ENCODE data around the gene NDUFAF4.
"Not testable (repeated sequence)": the region's sequence is repeated elsewhere in the genome, so short reads cannot be mapped to it uniquely, and the experiment has no call there.

The NDUFAF4 gene

DNA sequence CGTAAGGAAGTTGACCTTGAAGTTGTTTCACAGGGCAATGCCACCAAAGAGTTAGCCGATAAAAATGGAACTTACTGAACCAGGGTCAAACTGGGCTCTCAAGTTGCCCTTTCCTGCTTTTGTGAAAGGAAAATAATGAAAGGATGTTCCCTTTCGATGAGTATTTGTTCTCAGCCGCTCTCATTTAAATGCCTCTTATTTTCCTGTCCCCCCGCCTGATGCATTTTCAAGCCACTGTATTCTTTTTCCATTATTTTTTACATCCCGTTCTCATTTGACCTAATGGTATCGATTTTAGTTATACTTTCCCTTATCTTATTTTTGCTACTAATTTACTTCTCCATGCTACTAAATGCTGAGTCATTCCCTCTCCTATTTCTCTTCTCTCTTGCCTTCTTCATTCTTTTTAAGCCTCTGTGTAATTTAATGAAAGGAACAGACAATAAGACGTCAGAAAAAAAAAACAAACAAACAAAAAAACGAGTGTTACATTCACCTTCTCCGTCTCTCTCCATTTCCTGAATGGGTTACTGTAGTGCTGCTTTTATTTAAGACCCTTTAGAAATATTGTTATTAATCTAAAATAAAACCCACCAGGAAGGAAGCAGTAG lies 655 bp upstream of the NDUFAF4 start:
- DNase-seq = no peak

GRCh38 chr6:96889146-96889545 lies 8.5 kb downstream of the NDUFAF4 start:
- DNase-seq = no peak

GRCh38 chr6:96888745-96889144 lies 8.9 kb downstream of the NDUFAF4 start:
- no peak for DNase-seq

- no peak for DNase-seq
Observed at GRCh38 chr6:96886519-96886918, 11.2 kb downstream of the NDUFAF4 start.

DNA sequence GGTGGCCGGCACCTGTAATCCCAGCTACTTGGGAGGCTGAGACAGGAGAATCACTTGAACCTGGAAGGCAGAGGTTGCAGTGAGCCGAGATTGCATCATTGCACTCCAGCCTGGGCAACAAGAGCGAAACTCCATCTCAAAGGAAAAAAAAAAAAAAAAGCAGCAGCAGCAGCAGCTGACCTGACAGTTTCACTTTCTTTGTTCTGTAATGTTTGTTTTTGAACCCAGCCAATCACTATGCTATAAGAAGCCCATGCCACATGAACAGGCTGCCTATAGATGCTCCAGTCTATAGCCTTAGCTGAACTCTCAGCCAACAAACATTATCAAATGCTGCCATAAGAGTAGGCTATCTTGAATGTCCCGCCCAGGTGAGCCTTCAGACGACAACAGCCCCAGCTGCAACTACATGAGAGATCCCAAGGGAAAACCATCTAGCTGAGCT lies 12.5 kb downstream of the NDUFAF4 start:
- DNase-seq = not testable (repeated sequence)

GRCh38 chr6:96878143-96878542 lies 19.5 kb downstream of the NDUFAF4 start:
- no peak for DNase-seq

- no peak for DNase-seq
Observed at GRCh38 chr6:96876886-96877545, 20.7 kb downstream of the NDUFAF4 start.

DNA sequence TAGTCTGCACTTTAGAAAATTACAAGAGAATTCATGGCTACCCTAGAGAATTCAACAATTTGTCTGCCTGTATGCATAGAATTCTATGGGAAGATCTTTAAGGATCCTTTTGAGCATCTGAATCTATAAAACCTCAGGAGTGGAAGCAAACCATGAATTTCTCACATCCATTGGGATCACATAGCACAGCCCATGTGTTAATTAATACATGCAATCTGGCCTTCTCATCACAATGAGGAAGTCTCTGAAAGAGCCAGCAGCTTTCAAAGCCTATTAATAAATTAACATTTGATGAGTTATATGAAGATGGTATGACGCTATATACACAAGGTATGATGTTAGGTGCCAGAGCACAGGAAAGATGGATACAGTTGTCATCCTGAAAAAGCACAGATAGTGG lies 24.7 kb downstream of the NDUFAF4 start:
- no peak for DNase-seq

GRCh38 chr6:96865055-96865405 lies 32.7 kb downstream of the NDUFAF4 start:
- no peak for DNase-seq

DNA sequence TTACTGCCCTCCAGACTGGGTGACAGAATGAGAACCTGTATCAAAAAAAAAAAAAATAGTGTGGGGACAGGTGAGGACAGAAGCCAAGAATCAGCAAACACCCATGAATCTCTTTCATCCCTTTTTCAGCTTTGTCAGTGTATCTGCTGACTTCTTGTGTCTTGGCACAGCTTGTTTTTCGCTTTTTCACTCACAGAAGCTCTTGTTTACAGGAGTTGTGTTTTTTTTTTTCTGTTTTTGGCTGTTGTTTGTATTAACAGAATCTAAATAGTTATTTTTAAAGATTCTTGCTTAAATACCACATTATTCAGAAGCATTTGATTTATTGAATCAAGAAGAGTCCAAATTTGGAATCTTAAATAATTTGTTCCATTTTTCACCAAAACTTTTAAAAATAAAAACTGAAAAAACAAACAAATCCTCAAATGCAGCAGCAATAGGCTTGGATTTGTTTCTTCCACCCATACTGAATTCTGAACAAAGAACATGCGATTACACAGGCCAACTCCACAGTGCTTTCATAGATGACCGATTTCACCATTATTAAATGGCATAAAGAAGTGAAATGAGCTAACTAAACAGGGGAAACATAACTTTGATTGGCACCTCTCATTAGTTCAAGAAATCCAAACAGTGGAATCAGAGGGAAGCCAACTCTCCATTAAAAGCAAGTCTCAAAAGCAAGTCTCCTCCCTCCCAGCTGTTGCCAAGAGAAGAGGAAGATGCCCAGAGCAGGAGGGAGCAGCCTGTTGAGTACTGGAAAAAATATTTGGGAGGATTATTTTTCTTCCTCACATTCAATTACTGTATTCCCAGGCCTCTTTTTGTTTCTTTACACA lies 33.3 kb downstream of the NDUFAF4 start:
- no peak for DNase-seq

DNA sequence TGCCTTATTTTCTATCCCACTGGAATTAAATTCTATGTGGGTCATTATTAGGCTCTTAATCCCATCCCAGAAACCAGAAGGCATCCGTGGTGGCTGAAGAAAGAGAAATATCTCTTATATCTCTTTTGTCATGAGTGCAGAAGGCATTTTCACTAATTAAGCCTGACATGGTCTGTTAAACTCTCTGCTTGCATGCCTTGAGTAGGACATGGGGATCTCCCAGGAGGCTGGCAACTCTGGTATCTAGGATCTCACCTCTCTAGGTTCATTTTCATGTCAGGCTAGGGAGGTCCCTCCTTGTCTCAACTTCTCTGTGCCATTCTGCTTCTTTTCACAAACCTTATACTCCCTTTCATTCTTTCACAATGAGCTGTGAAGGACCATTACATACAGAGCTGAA lies 35.1 kb downstream of the NDUFAF4 start:
- DNase-seq = no peak

- DNase-seq = no peak
Observed at GRCh38 chr6:96861588-96861987, 36.1 kb downstream of the NDUFAF4 start.

GRCh38 chr6:96856856-96857255 lies 40.8 kb downstream of the NDUFAF4 start:
- DNase-seq = no peak

- DNase-seq = no peak
Observed at GRCh38 chr6:96853083-96853482, 44.6 kb downstream of the NDUFAF4 start.

DNA sequence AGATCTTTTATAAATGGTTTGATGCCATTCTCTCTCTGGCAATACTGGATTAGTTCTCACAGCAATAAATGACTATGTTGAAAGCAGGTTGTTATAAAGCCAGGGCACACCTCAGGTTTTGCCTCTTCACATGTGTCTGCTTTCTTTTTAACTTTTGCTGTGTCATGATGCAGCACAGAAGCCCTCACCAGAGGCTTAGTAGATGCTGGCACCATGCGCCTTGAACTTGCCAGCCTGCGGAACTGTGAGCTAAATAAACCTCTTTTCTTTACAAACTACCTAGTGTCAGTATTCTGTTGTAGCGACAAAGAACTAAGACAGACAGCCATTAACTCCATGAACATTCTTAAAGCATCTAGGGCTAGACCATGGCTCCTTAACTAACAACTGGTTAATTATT lies 45.1 kb downstream of the NDUFAF4 start:
- DNase-seq = no peak

GRCh38 chr6:96851858-96852257 lies 45.8 kb downstream of the NDUFAF4 start:
- no peak for DNase-seq

GRCh38 chr6:96849615-96850014 lies 48.1 kb downstream of the NDUFAF4 start:
- DNase-seq = no peak

DNA sequence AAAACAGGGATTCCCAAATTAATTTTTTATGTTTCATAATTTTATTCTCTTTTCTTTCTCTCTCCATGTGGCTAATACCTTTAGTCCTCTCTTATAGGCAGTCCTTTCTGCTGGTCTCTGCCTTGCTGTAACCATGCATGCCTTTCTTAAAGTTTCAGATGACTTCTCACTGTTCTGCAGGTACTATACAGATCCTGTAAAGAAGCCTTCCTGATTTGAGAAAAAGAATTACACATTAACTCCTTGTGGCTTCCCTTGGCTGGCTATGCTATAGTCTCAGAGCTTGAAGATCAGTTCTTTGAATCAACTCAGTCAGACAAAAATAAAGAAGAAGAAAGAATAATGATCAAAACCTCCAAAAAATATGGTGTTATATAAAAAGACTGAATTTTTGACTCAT lies 53.2 kb downstream of the NDUFAF4 start:
- DNase-seq = no peak

DNA sequence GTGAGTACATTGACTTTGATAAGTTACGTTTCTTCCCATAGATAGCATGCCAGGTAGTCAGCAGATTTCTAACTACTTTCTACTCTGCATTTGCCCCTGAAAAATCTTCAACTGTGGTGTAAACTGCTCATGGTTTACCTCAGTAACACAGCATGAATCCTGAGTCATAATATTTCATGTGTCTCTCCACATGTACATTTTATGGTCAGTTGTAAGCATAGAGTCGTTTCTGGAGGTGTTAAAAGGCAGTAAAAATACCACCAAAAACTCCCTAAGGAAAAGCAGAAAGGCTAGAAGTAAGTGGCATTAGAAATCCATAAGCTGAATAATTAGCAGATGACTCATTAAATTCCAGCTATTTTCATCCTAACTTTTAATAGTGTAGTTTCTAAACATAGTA lies 56.3 kb downstream of the NDUFAF4 start:
- no peak for DNase-seq
